ENCODE results near the gene PRG2. TPM values are rescaled to one million over a fixed set of nuclear protein-coding genes. Genes with fewer than 3 reads are reported as not detected.

PRG2 gene
- total RNA-seq, result 0.46 TPM

GRCh38 chr11:57390535-57390934 lies at the start of gene PRG2:
PRG2 (minus strand) TSS chr11:57390650; CDS start chr11:57389944, 706 bp downstream.

GRCh38 chr11:57426929-57427726 lies 36.7 kb upstream of the PRG2 start, which contains the start of gene SLC43A3:
SLC43A3 (minus strand) TSS chr11:57427121; CDS start chr11:57426172, 949 bp downstream.

GRCh38 chr11:57380975-57381374 lies 9.5 kb downstream of the PRG2 start, which contains the start of gene PRG3:
PRG3 (minus strand) TSS chr11:57381150; CDS start chr11:57380708, 442 bp downstream.

GRCh38 chr11:57338142-57338541 lies 52.3 kb downstream of the PRG2 start, which contains the start of gene P2RX3:
P2RX3 (plus strand) TSS chr11:57338352; CDS start chr11:57338551, 199 bp downstream.

Other genes with a start within 250 kb of the PRG2 start
- 26.8 TPM for gene LRRC55, start 208.7 kb downstream of the PRG2 start, total RNA-seq
- gene APLNR, start 153.4 kb downstream of the PRG2 start, total RNA-seq, result 25.1 TPM
- 22.8 TPM for gene TNKS1BP1, start 65.7 kb downstream of the PRG2 start, total RNA-seq
- 52.8 TPM for gene SSRP1, start 54.8 kb downstream of the PRG2 start, total RNA-seq
- gene P2RX3, start 52.3 kb downstream of the PRG2 start, total RNA-seq, result 0.23 TPM
- gene PRG3, start 9.5 kb downstream of the PRG2 start, total RNA-seq, result not detected
- 8.8 TPM for gene SLC43A3, start 36.5 kb upstream of the PRG2 start, total RNA-seq
- gene RTN4RL2, start 69.9 kb upstream of the PRG2 start, total RNA-seq, result 0.46 TPM
- gene SLC43A1, start 125.1 kb upstream of the PRG2 start, total RNA-seq, result 2.1 TPM
- 23.3 TPM for gene TIMM10, start 140.1 kb upstream of the PRG2 start, total RNA-seq
- gene SMTNL1, start 146.9 kb upstream of the PRG2 start, total RNA-seq, result not detected
- 51.4 TPM for gene UBE2L6, start 177.0 kb upstream of the PRG2 start, total RNA-seq
- 9.5 TPM for gene SERPING1, start 207.0 kb upstream of the PRG2 start, total RNA-seq